Placental epithelial cell (primary cell): ENCODE data around the gene PLGLB1. TPM values are rescaled to one million over a fixed set of nuclear protein-coding genes. Genes with fewer than 3 reads are reported as not detected.

Experiments
- small RNA-seq: library from RNA; depleted of rRNA; stranded (forward); fragments of <200 nt; gene quantifications from one replicate; pipeline ENCODE3, GENCODE V24; 2012
- total RNA-seq: library from RNA; depleted of rRNA; stranded (reverse); fragments of >200 nt; gene quantifications from 2 replicates; pipeline ENCODE4 v1.2.3, GENCODE V29; 2012

PLGLB1 gene
- total RNA-seq, result 1.1 and 1.6 TPM in 2 replicates

GRCh38 chr2:87021744-87022143, at the start of gene PLGLB1:
TSS of gene PLGLB1 (minus strand) at chr2:87021844. CDS start at chr2:87021783, 61 bp downstream.

Small RNA genes within 50 kb of the gene (small RNA-seq; reads per million reads assigned to genes)
- gene AC125232.1, result not detected

Other genes with a start within 250 kb of the PLGLB1 start
- gene CD8A, start 230.9 kb downstream of the PLGLB1 start, total RNA-seq, result under 0.01 TPM in 1 of 2 replicates, not detected in the other
- 0.22 TPM in 1 of 2 replicates, not detected in the other for gene CD8B, start 160.0 kb downstream of the PLGLB1 start, total RNA-seq
- 0.43 and 1.2 TPM in 2 replicates for gene RGPD1, start 79.7 kb downstream of the PLGLB1 start, total RNA-seq